ENCODE results near the gene ZNF226.
"Not testable (repeated sequence)": the region's sequence is repeated elsewhere in the genome, so short reads cannot be mapped to it uniquely, and the experiment has no call there.

ZNF226 gene

DNA sequence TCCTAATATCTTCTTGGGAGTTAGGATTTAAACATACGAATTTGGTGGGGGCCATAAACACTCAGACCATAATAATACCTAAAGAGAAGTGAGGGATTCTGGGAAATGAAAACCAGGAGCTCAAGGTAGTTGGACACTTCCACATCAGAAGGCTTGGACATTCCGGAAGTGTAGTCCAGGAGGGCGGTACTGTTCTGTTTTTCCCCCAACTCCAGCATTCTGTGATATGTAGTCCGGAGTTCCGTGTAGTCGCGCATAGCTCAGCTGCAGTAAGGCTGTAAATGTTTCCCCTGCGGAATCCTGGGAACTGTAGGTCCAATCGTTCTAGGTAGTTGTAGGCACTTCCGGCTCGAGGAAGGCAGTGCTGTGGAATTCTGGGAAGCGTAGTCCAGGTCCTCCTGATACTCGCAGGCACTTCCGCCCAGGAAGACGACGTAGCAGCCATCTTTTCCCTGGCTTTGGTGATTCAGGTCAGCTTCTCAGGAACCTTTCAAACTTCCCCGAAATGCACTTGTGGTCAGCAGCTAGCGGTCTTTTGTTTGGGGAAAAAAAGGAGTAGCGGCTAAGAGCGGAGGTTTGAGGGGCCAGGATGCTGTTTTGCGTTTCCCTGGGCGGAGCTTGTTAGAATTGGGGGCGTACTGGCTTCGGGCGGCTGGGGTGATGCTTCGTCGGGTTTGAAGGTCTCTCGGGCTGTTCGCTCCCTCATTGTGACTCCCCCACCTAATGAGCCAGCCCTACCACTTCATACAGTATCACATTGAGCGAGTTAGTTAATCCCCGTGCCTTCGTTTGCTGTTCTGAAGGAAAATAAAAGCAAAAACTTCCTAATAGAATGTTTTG is at the start of gene ZNF226:
TSS of gene ZNF226 (plus strand) at position 428 of the 840 bp plus-strand sequence. CDS start 4,981 bp downstream, outside the sequence.
- DNase-seq (ENCODE audit: low read depth in 2 of 2): peak; percentile 74 to 76

DNA sequence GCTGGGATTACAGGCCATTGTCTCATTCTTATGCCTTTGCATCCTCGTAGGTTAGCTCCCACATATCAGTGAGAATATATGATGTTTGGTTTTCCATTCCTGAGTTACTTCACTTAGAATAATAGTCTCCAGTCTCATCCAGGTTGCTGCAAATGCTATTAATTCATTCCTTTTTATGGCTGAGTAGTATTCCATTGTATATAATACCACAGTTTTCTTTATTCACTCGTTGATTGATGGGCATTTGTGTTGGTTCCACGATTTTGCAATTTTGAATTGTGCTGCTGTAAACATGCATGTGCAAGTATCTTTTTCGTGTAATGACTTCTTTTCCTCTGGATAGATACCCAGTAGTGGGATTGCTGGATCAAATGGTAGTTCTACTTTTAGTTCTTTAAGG is 43.7 kb upstream of the ZNF226 start:
- not testable (repeated sequence) for DNase-seq (ENCODE audit: low read depth in 2 of 2)

GRCh38 chr19:44131955-44132354 is 32.9 kb upstream of the ZNF226 start:
- DNase-seq (ENCODE audit: low read depth in 2 of 2): no peak

DNA sequence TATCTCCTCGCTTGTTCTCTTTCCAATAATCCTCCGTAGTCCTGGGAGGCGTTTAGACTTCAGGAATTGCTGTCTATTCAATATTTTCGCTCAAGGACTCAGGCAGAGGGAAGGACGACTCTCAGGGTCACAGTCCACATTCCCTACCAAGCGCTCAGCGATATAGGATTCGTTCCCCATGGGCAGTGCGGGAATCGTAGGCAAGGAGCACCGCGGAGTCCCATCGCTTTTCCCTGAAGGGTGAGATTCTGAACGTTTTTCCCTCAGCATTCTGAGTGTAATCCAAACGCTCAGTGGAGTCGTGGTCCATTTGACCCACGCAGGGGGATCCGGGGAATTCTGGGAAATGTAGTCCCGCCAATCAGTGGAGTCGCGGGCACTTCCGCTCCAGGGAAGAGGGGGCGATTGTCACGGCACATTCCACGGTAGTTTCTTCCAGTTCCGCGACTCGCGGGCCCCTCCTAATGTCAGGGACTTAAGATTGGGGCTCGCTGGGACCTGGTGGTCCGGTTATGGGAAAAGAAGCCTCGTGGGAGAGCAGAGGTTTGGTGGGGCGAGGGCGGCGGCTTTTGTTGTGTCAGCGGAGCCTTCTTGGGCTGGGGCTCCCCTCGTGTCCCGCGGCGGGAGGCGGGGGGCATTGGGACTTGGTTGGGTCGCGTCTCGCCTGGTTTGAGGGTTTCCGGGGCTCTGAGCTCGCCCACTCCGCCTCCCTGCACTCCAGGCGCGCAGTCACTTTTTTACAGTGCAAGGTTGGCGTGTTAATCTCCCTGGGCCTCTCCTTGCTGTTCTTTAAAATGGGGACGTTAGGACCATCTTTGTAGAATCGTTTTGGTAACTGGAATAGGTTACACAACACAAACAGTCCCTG is 23.5 kb upstream of the ZNF226 start, which contains the start of gene ZNF234:
TSS of gene ZNF234 (plus strand) at position 364 of the 868 bp plus-strand sequence. CDS start 3,079 bp downstream, outside the sequence.
- peak; percentile 33 to 61 for DNase-seq (ENCODE audit: low read depth in 2 of 2)

GRCh38 chr19:44142059-44142433 is 22.9 kb upstream of the ZNF226 start:
- DNase-seq (ENCODE audit: low read depth in 2 of 2): no peak

- no peak for DNase-seq (ENCODE audit: low read depth in 2 of 2)
Observed at GRCh38 chr19:44149776-44150175, 15.1 kb upstream of the ZNF226 start.

DNA sequence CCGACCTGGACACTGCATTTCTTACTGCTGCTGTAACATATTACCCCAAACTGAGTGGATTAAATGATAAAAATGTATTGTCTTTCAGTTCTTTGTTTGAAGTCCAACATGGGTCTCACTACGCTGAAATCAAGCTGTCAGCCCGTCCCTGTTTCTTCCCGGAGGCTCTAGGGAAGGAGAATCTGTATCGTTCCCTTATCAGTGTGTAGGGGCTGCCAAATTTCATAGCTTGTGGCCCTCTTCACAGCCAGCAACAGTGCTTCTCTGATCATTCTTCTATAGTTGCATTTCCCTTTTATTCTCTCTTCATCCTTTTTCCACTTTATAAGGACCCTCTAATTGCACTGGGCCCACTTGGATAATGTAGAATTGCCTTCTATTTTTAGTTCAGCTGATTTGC is 13.4 kb upstream of the ZNF226 start:
- DNase-seq (ENCODE audit: low read depth in 2 of 2): no peak

GRCh38 chr19:44156475-44156874 is 8.4 kb upstream of the ZNF226 start:
- no peak for DNase-seq (ENCODE audit: low read depth in 2 of 2)

DNA sequence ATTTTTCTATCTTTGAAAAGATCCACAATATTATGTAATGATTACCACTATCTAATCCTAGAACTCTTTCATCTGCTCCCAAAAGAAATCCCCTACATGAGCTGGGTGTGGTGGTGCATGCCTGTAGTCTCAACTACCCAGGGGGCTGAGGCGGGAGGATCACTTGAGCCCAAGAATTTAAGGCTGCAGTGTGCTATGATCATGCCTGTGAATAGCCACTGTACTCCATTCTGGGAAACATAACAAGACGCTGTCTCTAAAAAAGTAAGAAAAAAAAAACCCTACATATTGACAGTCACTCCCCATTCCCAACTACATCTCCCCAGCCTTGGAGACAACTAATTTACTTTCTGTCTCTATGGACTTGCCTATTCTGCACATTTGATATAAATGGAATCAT is 1.1 kb upstream of the ZNF226 start:
- DNase-seq (ENCODE audit: low read depth in 2 of 2): no peak

DNA sequence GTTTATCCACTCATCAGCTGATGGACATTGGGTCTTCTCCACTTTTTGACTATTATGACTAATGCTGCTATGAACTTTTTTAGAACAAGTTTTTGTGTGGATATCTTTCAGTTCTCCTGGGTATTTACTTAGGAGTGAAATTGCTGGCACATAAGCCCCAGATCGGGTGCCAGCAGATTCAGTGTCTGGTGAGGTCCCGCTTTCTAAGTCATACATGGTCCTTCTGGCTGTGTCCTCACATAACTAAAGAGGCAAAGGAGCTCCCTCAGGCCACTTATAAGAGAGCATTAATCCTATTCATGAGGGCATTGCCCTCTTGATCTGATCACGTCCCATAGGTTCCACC is 600 bp upstream of the ZNF226 start:
- no peak for DNase-seq (ENCODE audit: low read depth in 2 of 2)

DNA sequence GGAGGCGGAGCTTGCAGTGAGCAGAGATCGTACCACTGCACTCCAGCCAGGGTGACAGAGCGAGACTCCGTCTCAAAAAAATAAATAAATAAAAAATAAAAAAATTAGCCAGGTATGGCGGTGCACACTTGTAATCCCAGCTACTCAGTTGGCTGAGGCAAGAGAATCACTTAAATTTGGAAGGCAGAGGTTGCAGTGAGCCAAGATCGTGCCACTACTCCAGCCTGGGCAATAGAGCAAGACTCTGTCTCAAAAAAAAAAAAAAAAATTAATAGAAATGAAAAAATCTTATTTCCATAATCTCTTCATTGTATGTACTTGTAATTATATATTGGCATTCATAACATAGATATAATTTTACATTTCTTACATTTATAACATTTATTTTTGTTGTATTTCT is 5.8 kb downstream of the ZNF226 start:
- not testable (repeated sequence) for DNase-seq (ENCODE audit: low read depth in 2 of 2)

GRCh38 chr19:44176590-44176989 is 11.7 kb downstream of the ZNF226 start:
- no peak for DNase-seq (ENCODE audit: low read depth in 2 of 2)

DNA sequence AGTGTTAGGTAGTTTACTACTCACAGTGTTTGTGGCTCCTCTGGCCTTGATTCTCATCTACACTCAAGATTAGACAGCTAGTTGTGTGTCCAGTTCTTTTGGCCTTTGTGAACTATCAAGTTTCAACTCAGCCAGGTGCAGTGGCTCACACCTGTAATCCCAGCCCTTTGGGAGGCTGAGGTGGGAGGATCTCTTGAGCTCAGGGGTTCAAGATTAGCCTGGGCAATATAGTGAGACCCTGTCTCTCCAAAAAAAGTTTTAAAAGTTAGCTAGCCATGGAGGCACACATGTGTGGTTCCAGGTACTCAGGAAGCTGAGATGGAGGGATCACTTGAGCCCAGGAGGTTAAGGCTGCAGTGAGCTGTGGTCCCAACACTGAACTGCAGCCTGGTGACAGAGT is 16.1 kb downstream of the ZNF226 start:
- DNase-seq (ENCODE audit: low read depth in 2 of 2): no peak

DNA sequence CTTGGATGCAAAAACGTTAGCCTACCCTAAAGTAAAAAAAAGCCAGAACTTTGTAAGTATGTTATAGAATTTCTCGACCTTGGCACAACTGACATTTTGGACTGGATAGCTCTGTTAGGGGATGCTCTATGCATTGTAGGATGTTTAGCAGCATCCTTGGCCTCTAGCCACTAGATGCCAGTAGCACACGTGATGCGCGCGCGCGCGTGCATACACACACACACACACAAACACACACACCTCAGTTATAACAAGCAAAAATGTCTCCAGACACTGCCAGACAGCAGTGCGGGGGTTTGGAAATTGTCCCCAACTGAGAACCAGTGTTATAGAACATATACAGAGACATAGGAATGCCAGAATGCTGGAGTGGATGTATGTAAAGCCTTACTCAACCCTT is 17.2 kb downstream of the ZNF226 start:
- DNase-seq (ENCODE audit: low read depth in 2 of 2): no peak

DNA sequence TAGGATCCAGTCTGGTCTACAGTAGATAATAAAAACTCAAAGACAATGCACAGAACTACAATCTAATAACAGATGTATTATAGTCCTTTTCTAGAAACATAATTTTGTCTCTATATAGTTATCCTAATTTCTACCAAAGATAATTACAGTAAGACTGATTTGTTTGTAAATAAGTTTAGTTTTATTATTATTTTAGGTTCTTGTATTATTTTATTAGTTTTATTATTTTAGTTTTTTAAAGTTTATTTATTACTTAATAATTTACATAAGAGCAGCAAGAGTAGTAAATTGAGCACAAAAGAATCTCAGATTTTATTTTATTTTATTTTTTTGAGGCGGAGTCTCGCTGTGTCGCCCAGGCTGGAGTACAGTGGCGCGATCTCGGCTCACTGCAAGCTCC is 25.1 kb downstream of the ZNF226 start:
- DNase-seq (ENCODE audit: low read depth in 2 of 2): no peak

- DNase-seq (ENCODE audit: low read depth in 2 of 2): no peak
Observed at GRCh38 chr19:44192127-44192526, 27.2 kb downstream of the ZNF226 start.

DNA sequence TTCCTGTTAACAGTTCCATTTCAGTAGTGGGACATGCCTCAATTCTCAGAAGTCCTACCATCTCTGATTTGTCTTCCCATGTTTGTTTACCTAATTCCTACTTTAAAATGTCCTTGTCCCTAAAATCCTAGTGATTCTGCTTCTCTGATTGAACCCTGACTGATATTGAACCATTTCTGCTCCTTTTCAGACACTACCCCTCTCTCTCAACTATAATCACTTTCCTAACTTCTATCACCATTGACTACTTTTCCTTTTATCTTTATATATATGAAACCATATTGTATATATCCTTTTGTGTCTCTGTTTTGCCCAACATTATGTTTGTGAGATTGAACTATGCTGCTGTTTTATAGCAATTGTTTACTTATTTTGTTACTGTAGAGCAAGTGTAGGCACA is 31.9 kb downstream of the ZNF226 start:
- no peak for DNase-seq (ENCODE audit: low read depth in 2 of 2)

DNA sequence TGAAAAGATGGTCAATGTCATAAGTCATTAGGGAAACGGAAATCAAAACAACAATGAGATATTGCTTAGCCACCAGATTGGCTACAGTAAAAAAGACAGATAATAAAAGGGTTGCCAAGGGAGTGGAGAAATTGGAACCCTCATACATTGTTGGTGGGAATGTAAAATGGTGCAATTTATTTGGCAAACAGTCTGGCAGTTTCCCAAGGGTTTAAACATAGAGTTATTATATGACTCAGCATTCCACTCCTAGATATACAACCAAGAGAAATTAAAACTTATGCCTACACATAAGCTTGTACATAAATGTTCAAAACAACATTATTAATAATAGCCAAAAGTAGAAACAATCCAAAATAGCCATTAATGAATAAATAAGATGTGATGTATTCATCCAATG is 37.6 kb downstream of the ZNF226 start:
- no peak for DNase-seq (ENCODE audit: low read depth in 2 of 2)

GRCh38 chr19:44202974-44203373 is 38.1 kb downstream of the ZNF226 start:
- no peak for DNase-seq (ENCODE audit: low read depth in 2 of 2)

- not testable (repeated sequence) for DNase-seq (ENCODE audit: low read depth in 2 of 2)
Observed at GRCh38 chr19:44203877-44204276, 39.0 kb downstream of the ZNF226 start.

- no peak for DNase-seq (ENCODE audit: low read depth in 2 of 2)
Observed at GRCh38 chr19:44204772-44205171, 39.9 kb downstream of the ZNF226 start.

DNA sequence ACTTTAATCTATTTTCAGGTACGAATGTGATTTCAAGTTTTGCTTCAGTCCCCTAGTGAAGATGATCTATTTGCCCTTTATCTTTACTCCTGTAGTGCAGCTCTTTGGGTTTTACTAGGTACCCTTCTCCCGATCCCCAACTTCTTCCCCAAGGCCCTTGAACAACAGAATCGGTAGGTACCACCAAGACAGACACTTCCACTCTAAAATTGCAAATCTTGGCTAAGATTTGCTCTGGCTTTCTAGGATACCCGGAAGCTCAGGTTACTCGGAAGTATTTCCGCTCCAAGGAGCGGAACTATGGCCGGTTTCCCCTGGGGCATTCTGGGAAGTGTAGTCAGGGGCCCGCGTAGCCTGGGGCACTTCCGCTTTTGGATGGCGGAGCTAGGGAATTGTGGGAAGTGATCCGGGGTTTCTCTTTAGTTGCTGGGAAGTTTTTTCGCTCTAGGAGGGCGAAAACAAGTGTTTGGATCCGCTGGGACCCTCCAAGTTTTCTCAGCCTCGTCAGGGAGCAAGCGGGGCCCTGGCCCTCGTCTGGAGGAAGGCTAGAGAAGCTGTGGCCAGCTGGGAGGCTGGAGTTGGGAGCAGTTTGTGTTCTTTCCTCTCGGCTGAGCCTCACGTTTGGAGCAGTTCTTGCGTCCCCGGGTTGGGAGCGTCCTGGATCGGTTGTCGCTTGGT is 42.4 kb downstream of the ZNF226 start:
- peak; percentile 66 to 68 for DNase-seq (ENCODE audit: low read depth in 2 of 2)
